HepG2 (cell line): ENCODE measurements around the gene ABHD3. TPM values are rescaled to one million over a fixed set of nuclear protein-coding genes. Genes with fewer than 3 reads are reported as not detected.
A peak's percentile ranks its signal among the peaks of the same experiment; 100 is the strongest.

ENCODE experiments used
- AHR ChIP-seq: IDR thresholded peaks from 2 replicates; pipeline ENCODE4 v1.6.1; 2018; ENCODE audit warnings: missing genetic modification reagents, missing compliant biosample characterization
- ERF ChIP-seq: IDR thresholded peaks from 2 replicates; pipeline ENCODE4 v1.6.1; 2018; ENCODE audit warnings: missing biosample characterization, missing genetic modification reagents
- GATAD1 ChIP-seq: IDR thresholded peaks from 2 replicates; pipeline ENCODE4 v1.6.1; 2016; ENCODE audit warnings: missing genetic modification reagents, missing compliant biosample characterization
- JARID2 ChIP-seq: sonication (generic); formaldehyde crosslinking; IDR thresholded peaks from 2 replicates; pipeline ENCODE4 v1.8.1; 2023; ENCODE audit warnings: missing genetic modification reagents, inconsistent platforms; ENCODE audit not compliant: insufficient replicate concordance
- KAT7 ChIP-seq: IDR thresholded peaks from 2 replicates; pipeline ENCODE4 v1.6.1; 2018; ENCODE audit warnings: borderline replicate concordance, missing compliant biosample characterization
- MED8 ChIP-seq: sonication (generic); formaldehyde crosslinking; IDR thresholded peaks from 2 replicates; pipeline ENCODE4 v1.8.1; 2023; ENCODE audit warnings: mild to moderate bottlenecking, missing genetic modification reagents; ENCODE audit not compliant: insufficient replicate concordance
- MXD4 ChIP-seq: IDR thresholded peaks from 2 replicates; pipeline ENCODE4 v1.6.1; 2016; ENCODE audit warnings: mild to moderate bottlenecking, missing biosample characterization, missing genetic modification reagents
- MYNN ChIP-seq: sonication (generic); formaldehyde crosslinking; IDR thresholded peaks from 2 replicates; pipeline ENCODE4 v1.4.0; 2020; ENCODE audit warnings: mild to moderate bottlenecking, low read depth, missing genetic modification reagents
- NAIF1 ChIP-seq: sonication (generic); formaldehyde crosslinking; IDR thresholded peaks from 2 replicates; pipeline ENCODE4 v1.5.0; 2020; ENCODE audit warnings: mild to moderate bottlenecking, missing genetic modification reagents, borderline replicate concordance
- NR2F2 ChIP-seq: IDR thresholded peaks from 2 replicates; pipeline ENCODE4 v1.6.1; 2012; ENCODE audit warnings: low read depth, inconsistent platforms, borderline replicate concordance
- PPARG ChIP-seq: conservative IDR thresholded peaks from 2 replicates; pipeline ENCODE4 v1.6.1; 2016; ENCODE audit warnings: missing biosample characterization, missing genetic modification reagents
- RBM39 ChIP-seq: fragments of 200-400 bp; formaldehyde crosslinking; IDR thresholded peaks from one replicate; pipeline ENCODE4 v1.6.1; 2018; ENCODE audit warnings: antibody characterized with exemption, mild to moderate bottlenecking, low read depth, low read length; ENCODE audit not compliant: poor library complexity, severe bottlenecking
- TCF12 ChIP-seq, 2 experiments: fragments of 450-650 bp in 1 of 2; sonication (generic) in 1 of 2; formaldehyde crosslinking in 1 of 2; IDR thresholded peaks; 2 replicates each; pipeline versions ENCODE4 v1.6.1 to v1.8.0; 2017 to 2022; ENCODE audit warnings: antibody characterized with exemption in 1 of 2, mild to moderate bottlenecking in 1 of 2, missing genetic modification reagents in 1 of 2, moderate library complexity in 1 of 2
- ZBTB3 ChIP-seq: sonication (generic); formaldehyde crosslinking; IDR thresholded peaks from 2 replicates; pipeline ENCODE4 v1.4.0; 2020; ENCODE audit warnings: low read depth, mild to moderate bottlenecking, moderate library complexity, missing genetic modification reagents, borderline replicate concordance
- ZFP1 ChIP-seq: IDR thresholded peaks from 2 replicates; pipeline ENCODE4 v1.6.1; 2016
- ZKSCAN8 ChIP-seq: IDR thresholded peaks from 2 replicates; pipeline ENCODE4 v1.6.1; 2016; ENCODE audit warnings: borderline replicate concordance, missing genetic modification reagents, missing compliant biosample characterization
- ZNF264 ChIP-seq: sonication (generic); formaldehyde crosslinking; IDR thresholded peaks from 2 replicates; pipeline ENCODE4 v1.4.0; 2020; ENCODE audit warnings: missing genetic modification reagents
- ZNF282 ChIP-seq: fragments of 450-650 bp; IDR thresholded peaks from 2 replicates; pipeline ENCODE4 v1.6.1; 2018; ENCODE audit not compliant: partially characterized antibody
- ZNF335 ChIP-seq: sonication (generic); formaldehyde crosslinking; IDR thresholded peaks from 2 replicates; pipeline ENCODE4 v1.4.0; 2020; ENCODE audit warnings: missing genetic modification reagents
- ZNF44 ChIP-seq: sonication (generic); formaldehyde crosslinking; IDR thresholded peaks from 2 replicates; pipeline ENCODE4 v1.5.1; 2020; ENCODE audit warnings: mild to moderate bottlenecking, missing genetic modification reagents
- ZNF543 ChIP-seq: sonication (generic); formaldehyde crosslinking; IDR thresholded peaks from 2 replicates; pipeline ENCODE4 v1.4.0; 2020; ENCODE audit warnings: mild to moderate bottlenecking, missing genetic modification reagents
- ZNF605 ChIP-seq: sonication (generic); formaldehyde crosslinking; IDR thresholded peaks from 2 replicates; pipeline ENCODE4 v1.8.0; 2022; ENCODE audit warnings: mild to moderate bottlenecking, missing genetic modification reagents
- ZNF607 ChIP-seq: sonication (generic); formaldehyde crosslinking; IDR thresholded peaks from 2 replicates; pipeline ENCODE4 v1.5.1; 2020; ENCODE audit warnings: missing genetic modification reagents, mild to moderate bottlenecking, borderline replicate concordance
- ZSCAN29 ChIP-seq: sonication (generic); formaldehyde crosslinking; conservative IDR thresholded peaks from 2 replicates; pipeline ENCODE4 v1.4.0; 2020; ENCODE audit warnings: mild to moderate bottlenecking, missing genetic modification reagents
- polyA plus RNA-seq, 8 experiments: library from polyadenylated mRNA; depleted of rRNA in 3 of 8; stranded (reverse) in 7 of 8; unstranded in 1 of 8; fragments of >200 nt; fragmentation: Illumina TruSeq in 4 of 8; extraction: Trizol in 4 of 8; gene quantifications; 2 replicates each; pipeline versions ENCODE4 v1.2.1 to v1.2.3, GENCODE V29; 2011 to 2016; ENCODE audit warnings: low read depth in 4 of 8, missing spikeins in 1 of 8, mixed read lengths in 1 of 8; ENCODE audit not compliant: insufficient read depth in 1 of 8
- total RNA-seq, 5 experiments: library from RNA; depleted of rRNA; stranded (reverse); fragments of >200 nt; fragmentation: Illumina TruSeq; extraction: Trizol; gene quantifications; 2 replicates each; pipeline ENCODE4 v1.2.3, GENCODE V29; 2016; ENCODE audit warnings: low read depth in 1 of 5
- TF ChIP-seq, protein P1 (sequence below): sonication (generic); formaldehyde crosslinking; IDR thresholded peaks from 2 replicates; pipeline ENCODE4 v1.8.1; 2023; ENCODE audit warnings: mild to moderate bottlenecking, inconsistent platforms, moderate library complexity, missing genetic modification reagents, borderline replicate concordance
- TF ChIP-seq, protein P2 (sequence below): sonication (generic); formaldehyde crosslinking; IDR thresholded peaks from 2 replicates; pipeline ENCODE4 v1.4.0; 2020; ENCODE audit warnings: mild to moderate bottlenecking, missing genetic modification reagents
- TF ChIP-seq, protein P3 (sequence below): sonication (generic); formaldehyde crosslinking; IDR thresholded peaks from 2 replicates; pipeline ENCODE4 v1.5.0; 2020; ENCODE audit warnings: missing genetic modification reagents

Gene ABHD3
- total and polyA plus RNA-seq, 2 of the 13 experiments (the other 11 are each of a cell fraction or from before 2014, with no cell fraction given) = 32.1 to 40.2 TPM

DNA sequence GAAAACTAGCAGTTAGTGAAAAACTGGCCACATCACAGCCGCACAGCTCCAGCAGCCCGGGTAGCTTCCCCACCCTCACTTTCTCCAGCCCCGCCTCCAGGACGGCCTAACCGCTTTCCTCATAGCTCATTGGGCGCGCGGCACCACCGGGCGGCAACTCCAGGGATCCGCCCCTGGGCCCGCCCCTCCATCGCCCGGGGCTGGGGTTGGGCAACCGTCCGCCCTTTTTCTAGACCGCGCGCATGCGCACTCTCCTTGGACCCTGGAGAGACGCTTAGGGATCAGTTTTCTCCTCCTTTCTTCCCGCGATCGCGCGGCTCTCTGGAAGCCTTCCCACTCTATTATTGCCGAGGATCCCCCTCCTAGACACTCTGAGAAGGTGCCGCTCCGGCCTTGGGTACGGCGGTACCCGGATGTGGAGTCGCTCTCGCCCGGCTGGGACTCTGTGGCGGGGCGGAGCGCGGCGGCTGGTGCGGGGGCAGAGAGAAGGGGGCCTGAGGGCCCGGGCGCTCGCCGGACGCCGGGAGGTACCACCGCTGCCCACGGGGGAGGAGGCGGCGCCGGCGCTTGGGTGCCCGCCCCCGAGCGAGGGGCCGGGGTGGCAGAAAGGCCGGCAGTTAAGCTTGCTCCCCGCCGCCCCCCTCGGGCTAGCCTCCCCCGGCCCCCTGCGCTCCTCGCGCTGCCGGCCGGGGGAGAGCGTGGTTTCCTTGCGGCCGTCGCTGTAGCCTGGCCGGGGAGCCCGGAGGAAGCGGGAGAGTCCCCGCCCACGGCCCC, 36.2 kb upstream of the ABHD3 start, which contains the start of gene MIB1 (continued):
- TF ChIP-seq, protein P1, sequence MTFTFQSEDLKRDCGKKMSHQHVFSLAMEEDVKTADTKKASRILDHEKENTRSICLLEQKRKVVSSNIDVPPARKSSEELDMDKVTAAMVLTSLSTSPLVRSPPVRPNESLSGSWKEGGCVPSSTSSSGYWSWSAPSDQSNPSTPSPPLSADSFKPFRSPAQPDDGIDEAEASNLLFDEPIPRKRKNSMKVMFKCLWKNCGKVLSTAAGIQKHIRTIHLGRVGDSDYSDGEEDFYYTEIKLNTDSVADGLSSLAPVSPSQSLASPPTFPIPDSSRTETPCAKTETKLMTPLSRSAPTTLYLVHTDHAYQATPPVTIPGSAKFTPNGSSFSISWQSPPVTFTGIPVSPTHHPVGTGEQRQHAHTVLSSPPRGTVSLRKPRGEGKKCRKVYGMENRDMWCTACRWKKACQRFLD (CRISPR knock-in tag) = no peak; the same call in 1 of the 2 replicates
- no peak; the same call in 1 of the 2 replicates for TF ChIP-seq AHR
- no peak for TF ChIP-seq ZNF264
- peak; percentile 24; the same call in 1 of the 2 replicates for TF ChIP-seq ZNF605 (CRISPR knock-in tag)
- no peak for TF ChIP-seq ZSCAN29
- TF ChIP-seq, protein P2, sequence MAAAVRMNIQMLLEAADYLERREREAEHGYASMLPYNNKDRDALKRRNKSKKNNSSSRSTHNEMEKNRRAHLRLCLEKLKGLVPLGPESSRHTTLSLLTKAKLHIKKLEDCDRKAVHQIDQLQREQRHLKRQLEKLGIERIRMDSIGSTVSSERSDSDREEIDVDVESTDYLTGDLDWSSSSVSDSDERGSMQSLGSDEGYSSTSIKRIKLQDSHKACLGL = no peak
- TF ChIP-seq JARID2 = no peak
- 0 out of 2 replicates have a peak, but pooled peaks have one; percentile 30 for TF ChIP-seq ZNF335 (CRISPR knock-in tag)
- 0 out of 2 replicates have a peak, but pooled peaks have one; percentile 74 for TF ChIP-seq KAT7 (CRISPR knock-in tag)
- TF ChIP-seq RBM39 = peak; percentile 69
- no peak for TF ChIP-seq ZNF282
- TF ChIP-seq ZNF607 (CRISPR knock-in tag) = 0 out of 2 replicates have a peak, but pooled peaks have one; percentile 72
- no peak; the same call in none of the 2 replicates for TF ChIP-seq ERF (CRISPR knock-in tag)
- no peak for TF ChIP-seq ZKSCAN8 (CRISPR knock-in tag)
- no peak; the same call in 1 of the 2 replicates for TF ChIP-seq PPARG
- TF ChIP-seq GATAD1 (CRISPR knock-in tag) = no peak; the same call in 1 of the 2 replicates
- TF ChIP-seq ZFP1 (CRISPR knock-in tag) = 0 out of 2 replicates have a peak, but pooled peaks have one; percentile 22
- no peak for TF ChIP-seq MYNN (CRISPR knock-in tag)
- TF ChIP-seq TCF12 (IDR thresholded peaks at IDR 0.05) = no peak
- TF ChIP-seq TCF12 (CRISPR knock-in tag; IDR thresholded peaks at IDR 0.05) = no peak
- no peak for TF ChIP-seq NAIF1 (CRISPR knock-in tag)
- peak; percentile 37; the same call in 1 of the 2 replicates for TF ChIP-seq ZNF44
- TF ChIP-seq ZNF543 (CRISPR knock-in tag) = no peak
- TF ChIP-seq MXD4 (CRISPR knock-in tag) = no peak
- no peak for TF ChIP-seq MED8 (CRISPR knock-in tag)
- TF ChIP-seq, protein P3, sequence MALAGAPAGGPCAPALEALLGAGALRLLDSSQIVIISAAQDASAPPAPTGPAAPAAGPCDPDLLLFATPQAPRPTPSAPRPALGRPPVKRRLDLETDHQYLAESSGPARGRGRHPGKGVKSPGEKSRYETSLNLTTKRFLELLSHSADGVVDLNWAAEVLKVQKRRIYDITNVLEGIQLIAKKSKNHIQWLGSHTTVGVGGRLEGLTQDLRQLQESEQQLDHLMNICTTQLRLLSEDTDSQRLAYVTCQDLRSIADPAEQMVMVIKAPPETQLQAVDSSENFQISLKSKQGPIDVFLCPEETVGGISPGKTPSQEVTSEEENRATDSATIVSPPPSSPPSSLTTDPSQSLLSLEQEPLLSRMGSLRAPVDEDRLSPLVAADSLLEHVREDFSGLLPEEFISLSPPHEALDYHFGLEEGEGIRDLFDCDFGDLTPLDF (CRISPR knock-in tag) = peak; percentile 77
- TF ChIP-seq ZBTB3 (CRISPR knock-in tag) = no peak
- no peak for TF ChIP-seq NR2F2
